SU-DHL-6 (cell line): ENCODE data around the gene ACBD4.

Experiments used
- H2AFZ ChIP-seq: fragments of 200-600 bp; sonication (generic); 2 replicates; pipeline ENCODE4 v1.6.1; 2014; ENCODE audit warnings: low read depth, mild to moderate bottlenecking, moderate library complexity, mixed read lengths, antibody characterized with exemption, low read length; ENCODE audit not compliant: severe bottlenecking
- H3F3A ChIP-seq: fragments of 200-600 bp; shearing (Covaris generic); 2 replicates; pipeline ENCODE4 v1.6.0; 2016; ENCODE audit warnings: antibody characterized with exemption, mild to moderate bottlenecking; ENCODE audit not compliant: insufficient read depth
- H3K27ac ChIP-seq: fragments of 200-600 bp; sonication (generic); 2 replicates; pipeline ENCODE4 v1.5.1; 2016; ENCODE audit warnings: low read depth, mild to moderate bottlenecking, low read length, moderate library complexity, mixed read lengths
- H3K27me3 ChIP-seq: fragments of 200-600 bp; sonication (generic), shearing (Covaris generic); 2 replicates; pipeline ENCODE4 v1.6.0; 2014; ENCODE audit warnings: mild to moderate bottlenecking, low read length
- H3K36me3 ChIP-seq: fragments of 200-600 bp; sonication (generic); 2 replicates; pipeline ENCODE4 v1.6.1; 2014; ENCODE audit warnings: mild to moderate bottlenecking, low read length, mixed read lengths
- H3K4me2 ChIP-seq: fragments of 300-600, 200-600 bp; shearing (Covaris generic), sonication (generic); 2 replicates; pipeline ENCODE4 v1.6.0; 2014; ENCODE audit warnings: low read length, low read depth, mild to moderate bottlenecking; ENCODE audit not compliant: poor library complexity, severe bottlenecking
- H3K4me3 ChIP-seq: fragments of 200-600 bp; sonication (generic); 2 replicates; pipeline ENCODE4 v1.5.1; 2014; ENCODE audit warnings: antibody characterized with exemption, low read length, mild to moderate bottlenecking, mixed read lengths; ENCODE audit not compliant: insufficient read depth, poor library complexity, severe bottlenecking
- H3K79me2 ChIP-seq: fragments of 200-600 bp; sonication (generic); 2 replicates; pipeline ENCODE4 v1.6.1; 2014; ENCODE audit warnings: mild to moderate bottlenecking, low read length, moderate library complexity; ENCODE audit not compliant: insufficient read depth
- H3K9ac ChIP-seq: fragments of 200-600 bp; sonication (generic); 2 replicates; pipeline ENCODE4 v1.7.0; 2014; ENCODE audit warnings: mild to moderate bottlenecking, low read length
- H3K9me2 ChIP-seq: fragments of 200-600 bp; sonication (generic); replicated peaks from 2 replicates; pipeline ENCODE4 v1.6.1; 2014; ENCODE audit warnings: low read length; ENCODE audit not compliant: insufficient read depth
- H3K9me3 ChIP-seq: fragments of 200-600 bp; sonication (generic); 2 replicates; pipeline ENCODE4 v1.6.1; 2014; ENCODE audit warnings: low read length, mixed read lengths; ENCODE audit not compliant: insufficient read depth
- H4K20me1 ChIP-seq: fragments of 200-600 bp; sonication (generic); 2 replicates; pipeline ENCODE4 v1.6.1; 2014; ENCODE audit warnings: low read depth, mild to moderate bottlenecking, antibody characterized with exemption, low read length, moderate library complexity, mixed read lengths
- CTCF ChIP-seq: fragments of 200-600 bp; sonication (generic); IDR thresholded peaks from one replicate; pipeline ENCODE4 v1.5.1; 2017; ENCODE audit warnings: antibody characterized with exemption, mild to moderate bottlenecking, low read length, moderate library complexity; ENCODE audit not compliant: insufficient read depth, poor library complexity, severe bottlenecking
- EZH2phosphoT487 ChIP-seq: fragments of 200-600 bp; sonication (generic), shearing (Covaris generic); conservative IDR thresholded peaks from 2 replicates; pipeline ENCODE4 v1.6.1; 2018; ENCODE audit warnings: mild to moderate bottlenecking, antibody characterized with exemption, low read length, moderate library complexity, mixed read lengths

The ACBD4 gene

GRCh38 chr17:45190503-45191255 lies 55.2 kb downstream of the ACBD4 start:
- Histone ChIP-seq H3K9me2 (no peaks in the 10 kb centered on the region), H3K27me3 (no peaks in the 10 kb centered on the region), H3K27ac (no peak overlapping the region), H3K79me2 (no peaks in the 10 kb centered on the region), H3F3A (peaks cover 5% of the 10 kb centered on the region; the same call in 1 of the 2 replicates), H3K9ac (no peak overlapping the region), H3K4me3 (no peak overlapping the region), H3K4me2 (no peak overlapping the region), H2AFZ (no peak overlapping the region), H3K36me3 (no peaks in the 10 kb centered on the region), H3K9me3 (no peaks in the 10 kb centered on the region), H4K20me1 (no peaks in the 10 kb centered on the region)
- no peak for TF ChIP-seq CTCF
- TF ChIP-seq EZH2phosphoT487: no peak
